HL-60 (cell line): Measurements from ENCODE around the gene BRSK2.

Source experiments
- DNase-seq, 2 experiments: peaks; one replicate each; pipeline ENCODE4 v3.0.0-alpha.2; 2010 to 2020; ENCODE audit warnings: low read depth in 1 of 2, low spot score in 1 of 2
- H3K27ac ChIP-seq: fragments of 250-450 bp; sonication (Bioruptor Pico); replicated peaks from 2 replicates; pipeline ENCODE4 v1.5.1; 2020; ENCODE audit warnings: mild to moderate bottlenecking, moderate library complexity
- H3K27me3 ChIP-seq: fragments of 250-450 bp; sonication (Bioruptor Pico); 2 replicates; pipeline ENCODE4 v1.5.1; 2021; ENCODE audit warnings: mild to moderate bottlenecking, moderate library complexity; ENCODE audit not compliant: insufficient read depth, poor library complexity, severe bottlenecking
- H3K4me3 ChIP-seq: replicated peaks from 2 replicates; pipeline ENCODE4 v1.5.1; 2011; ENCODE audit warnings: mild to moderate bottlenecking, control low read depth, low read length; ENCODE audit not compliant: insufficient read depth
- GABPA ChIP-seq: IDR thresholded peaks from 2 replicates; pipeline ENCODE4 v1.6.1; 2012; ENCODE audit warnings: low read depth
- POLR2AphosphoS5 ChIP-seq: IDR thresholded peaks from 2 replicates; pipeline ENCODE4 v1.6.1; 2012; ENCODE audit warnings: low read depth
- SPI1 ChIP-seq: IDR thresholded peaks from 2 replicates; pipeline ENCODE4 v1.6.1; 2012; ENCODE audit warnings: low read depth, mild to moderate bottlenecking, borderline replicate concordance
- TF ChIP-seq, protein P1 (sequence below): IDR thresholded peaks from 2 replicates; pipeline ENCODE4 v1.6.1; 2012; ENCODE audit warnings: low read depth; ENCODE audit not compliant: insufficient replicate concordance
- TF ChIP-seq, protein P2 (sequence below): IDR thresholded peaks from one replicate; pipeline ENCODE4 v1.5.1; 2011; ENCODE audit warnings: low read length, control low read depth, inconsistent platforms; ENCODE audit not compliant: insufficient read depth

The BRSK2 gene

GRCh38 chr11:1451781-1452470 is 62.2 kb downstream of the BRSK2 start:
- Histone ChIP-seq H3K27ac (no peak overlapping the region), H3K27me3 (no peaks in the 10 kb centered on the region), H3K4me3 (no peak overlapping the region)
- DNase-seq: no peak
- no peak for TF ChIP-seq POLR2AphosphoS5
- no peak for TF ChIP-seq GABPA

GRCh38 chr11:1452744-1453143 is 63.0 kb downstream of the BRSK2 start:
- H3K27ac ChIP-seq: no peak overlapping the region
- TF ChIP-seq, protein P1, sequence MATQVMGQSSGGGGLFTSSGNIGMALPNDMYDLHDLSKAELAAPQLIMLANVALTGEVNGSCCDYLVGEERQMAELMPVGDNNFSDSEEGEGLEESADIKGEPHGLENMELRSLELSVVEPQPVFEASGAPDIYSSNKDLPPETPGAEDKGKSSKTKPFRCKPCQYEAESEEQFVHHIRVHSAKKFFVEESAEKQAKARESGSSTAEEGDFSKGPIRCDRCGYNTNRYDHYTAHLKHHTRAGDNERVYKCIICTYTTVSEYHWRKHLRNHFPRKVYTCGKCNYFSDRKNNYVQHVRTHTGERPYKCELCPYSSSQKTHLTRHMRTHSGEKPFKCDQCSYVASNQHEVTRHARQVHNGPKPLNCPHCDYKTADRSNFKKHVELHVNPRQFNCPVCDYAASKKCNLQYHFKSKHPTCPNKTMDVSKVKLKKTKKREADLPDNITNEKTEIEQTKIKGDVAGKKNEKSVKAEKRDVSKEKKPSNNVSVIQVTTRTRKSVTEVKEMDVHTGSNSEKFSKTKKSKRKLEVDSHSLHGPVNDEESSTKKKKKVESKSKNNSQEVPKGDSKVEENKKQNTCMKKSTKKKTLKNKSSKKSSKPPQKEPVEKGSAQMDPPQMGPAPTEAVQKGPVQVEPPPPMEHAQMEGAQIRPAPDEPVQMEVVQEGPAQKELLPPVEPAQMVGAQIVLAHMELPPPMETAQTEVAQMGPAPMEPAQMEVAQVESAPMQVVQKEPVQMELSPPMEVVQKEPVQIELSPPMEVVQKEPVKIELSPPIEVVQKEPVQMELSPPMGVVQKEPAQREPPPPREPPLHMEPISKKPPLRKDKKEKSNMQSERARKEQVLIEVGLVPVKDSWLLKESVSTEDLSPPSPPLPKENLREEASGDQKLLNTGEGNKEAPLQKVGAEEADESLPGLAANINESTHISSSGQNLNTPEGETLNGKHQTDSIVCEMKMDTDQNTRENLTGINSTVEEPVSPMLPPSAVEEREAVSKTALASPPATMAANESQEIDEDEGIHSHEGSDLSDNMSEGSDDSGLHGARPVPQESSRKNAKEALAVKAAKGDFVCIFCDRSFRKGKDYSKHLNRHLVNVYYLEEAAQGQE: no peak
- TF ChIP-seq SPI1 (no peak), GABPA (no peak), POLR2AphosphoS5 (no peak)
- TF ChIP-seq, protein P2, sequence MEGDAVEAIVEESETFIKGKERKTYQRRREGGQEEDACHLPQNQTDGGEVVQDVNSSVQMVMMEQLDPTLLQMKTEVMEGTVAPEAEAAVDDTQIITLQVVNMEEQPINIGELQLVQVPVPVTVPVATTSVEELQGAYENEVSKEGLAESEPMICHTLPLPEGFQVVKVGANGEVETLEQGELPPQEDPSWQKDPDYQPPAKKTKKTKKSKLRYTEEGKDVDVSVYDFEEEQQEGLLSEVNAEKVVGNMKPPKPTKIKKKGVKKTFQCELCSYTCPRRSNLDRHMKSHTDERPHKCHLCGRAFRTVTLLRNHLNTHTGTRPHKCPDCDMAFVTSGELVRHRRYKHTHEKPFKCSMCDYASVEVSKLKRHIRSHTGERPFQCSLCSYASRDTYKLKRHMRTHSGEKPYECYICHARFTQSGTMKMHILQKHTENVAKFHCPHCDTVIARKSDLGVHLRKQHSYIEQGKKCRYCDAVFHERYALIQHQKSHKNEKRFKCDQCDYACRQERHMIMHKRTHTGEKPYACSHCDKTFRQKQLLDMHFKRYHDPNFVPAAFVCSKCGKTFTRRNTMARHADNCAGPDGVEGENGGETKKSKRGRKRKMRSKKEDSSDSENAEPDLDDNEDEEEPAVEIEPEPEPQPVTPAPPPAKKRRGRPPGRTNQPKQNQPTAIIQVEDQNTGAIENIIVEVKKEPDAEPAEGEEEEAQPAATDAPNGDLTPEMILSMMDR: no peak
- no peaks in the 10 kb centered on the region for H3K27me3 ChIP-seq
- H3K4me3 ChIP-seq: no peak overlapping the region
- DNase-seq: no peak

DNA sequence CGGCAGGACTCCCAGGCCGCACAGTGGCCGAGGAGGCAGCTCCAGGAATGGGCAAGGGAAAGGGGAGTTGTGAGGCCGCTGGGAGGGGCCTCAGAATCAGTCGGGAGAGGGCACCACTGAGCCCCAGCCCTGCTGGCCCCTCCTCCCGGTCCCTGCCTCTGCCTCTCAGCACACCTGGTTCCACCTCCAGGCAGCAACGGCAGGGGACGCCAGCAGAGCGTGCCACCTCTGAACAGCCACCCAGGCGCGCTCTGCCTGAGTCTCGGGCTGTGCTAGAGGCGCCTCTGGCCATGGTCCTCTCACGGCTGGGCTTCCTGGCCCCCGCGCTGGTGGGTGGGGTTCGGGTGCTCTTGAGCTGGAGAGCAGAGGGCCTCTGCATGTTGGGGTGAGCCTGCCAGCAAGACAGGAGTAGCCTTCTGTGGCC is 63.9 kb downstream of the BRSK2 start:
- no peaks in the 10 kb centered on the region for H3K27me3 ChIP-seq
- H3K27ac ChIP-seq: no peak overlapping the region
- no peak overlapping the region for H3K4me3 ChIP-seq
- TF ChIP-seq, protein P2: peak; percentile 6
- TF ChIP-seq GABPA (no peak), SPI1 (no peak)
- TF ChIP-seq, protein P1: peak; percentile 33
- peak; percentile 21 to 46 for DNase-seq

DNA sequence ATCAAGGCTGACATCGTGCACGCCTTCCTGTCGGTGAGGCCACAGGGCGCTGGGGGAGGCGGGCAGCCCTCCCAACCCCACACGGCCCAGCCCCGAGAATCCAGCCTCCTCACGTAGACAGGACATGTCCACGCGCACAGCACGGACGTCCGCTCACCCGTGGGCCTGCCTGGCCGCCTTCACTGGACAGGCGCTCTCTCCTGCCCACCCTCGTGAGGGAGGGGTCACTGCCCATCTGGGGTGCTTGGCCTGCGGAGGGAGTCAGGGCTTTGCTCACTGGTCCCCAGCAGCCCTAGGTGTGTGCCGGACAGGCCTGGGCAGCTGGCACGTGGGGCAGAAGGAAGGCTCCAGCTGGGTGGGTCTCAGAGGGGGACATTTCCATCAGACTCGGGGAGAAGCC is 64.8 kb downstream of the BRSK2 start:
- Histone ChIP-seq H3K4me3 (no peak overlapping the region), H3K27ac (no peak overlapping the region), H3K27me3 (no peaks in the 10 kb centered on the region)
- no peak for DNase-seq
- TF ChIP-seq, protein P1: no peak
- TF ChIP-seq GABPA (no peak), SPI1 (no peak), POLR2AphosphoS5 (no peak)
- TF ChIP-seq, protein P2: no peak
